ENCODE data around the gene RASD2. TPM values are rescaled to one million over a fixed set of nuclear protein-coding genes. Genes with fewer than 3 reads are reported as not detected.

The RASD2 gene
- total and polyA plus RNA-seq, 2 donors from 2014 or later: 1.1 to 3.4 TPM

- TF ChIP-seq, protein P1, sequence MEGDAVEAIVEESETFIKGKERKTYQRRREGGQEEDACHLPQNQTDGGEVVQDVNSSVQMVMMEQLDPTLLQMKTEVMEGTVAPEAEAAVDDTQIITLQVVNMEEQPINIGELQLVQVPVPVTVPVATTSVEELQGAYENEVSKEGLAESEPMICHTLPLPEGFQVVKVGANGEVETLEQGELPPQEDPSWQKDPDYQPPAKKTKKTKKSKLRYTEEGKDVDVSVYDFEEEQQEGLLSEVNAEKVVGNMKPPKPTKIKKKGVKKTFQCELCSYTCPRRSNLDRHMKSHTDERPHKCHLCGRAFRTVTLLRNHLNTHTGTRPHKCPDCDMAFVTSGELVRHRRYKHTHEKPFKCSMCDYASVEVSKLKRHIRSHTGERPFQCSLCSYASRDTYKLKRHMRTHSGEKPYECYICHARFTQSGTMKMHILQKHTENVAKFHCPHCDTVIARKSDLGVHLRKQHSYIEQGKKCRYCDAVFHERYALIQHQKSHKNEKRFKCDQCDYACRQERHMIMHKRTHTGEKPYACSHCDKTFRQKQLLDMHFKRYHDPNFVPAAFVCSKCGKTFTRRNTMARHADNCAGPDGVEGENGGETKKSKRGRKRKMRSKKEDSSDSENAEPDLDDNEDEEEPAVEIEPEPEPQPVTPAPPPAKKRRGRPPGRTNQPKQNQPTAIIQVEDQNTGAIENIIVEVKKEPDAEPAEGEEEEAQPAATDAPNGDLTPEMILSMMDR (IDR thresholded peaks at IDR 0.05; ENCODE audit: borderline replicate concordance, extremely low read depth, insufficient read depth): peak; percentile 94
- Histone ChIP-seq H3K4me3 (ENCODE audit: low read length in 3 of 3) (no peak overlapping the region), H3K9ac (ENCODE audit: low read length in 3 of 3) (no peak overlapping the region), H3K27ac (ENCODE audit: low read depth in 2 of 2, low read length in 2 of 2) (no peak overlapping the region), H3K36me3 (ENCODE audit: control insufficient read depth in 2 of 3, insufficient read depth in 3 of 3, low read length in 3 of 3) (no peaks in the 10 kb centered on the region), H3K9me3 (ENCODE audit: control insufficient read depth in 2 of 3, insufficient read depth in 1 of 3, low read length in 3 of 3) (no peaks in the 10 kb centered on the region), H3K4me1 (ENCODE audit: control insufficient read depth in 2 of 3, insufficient read depth in 2 of 3, low read depth in 1 of 3, low read length in 3 of 3) (peaks cover 0 to 2% (median 0%) of the 10 kb centered on the region in 3 donors), H3K27me3 (ENCODE audit: control insufficient read depth, insufficient read depth, low read length) (no peaks in the 10 kb centered on the region)
- intact Hi-C loops (cut with DNase I): loop anchor here (10.0 kb wide), 1 partner anchor 238 kb away; no protein-coding TSS in a partner anchor
- FAIRE-seq (no peak), DNase-seq (peak; percentile 66 to 76 (median 75))
Observed at GRCh38 chr22:35582861-35583670, 42.4 kb downstream of the RASD2 start.

- no peaks in the 10 kb centered on the region for H3K27me3 ChIP-seq (ENCODE audit: control insufficient read depth, insufficient read depth, low read length)
- H3K36me3 ChIP-seq (ENCODE audit: control insufficient read depth in 2 of 3, insufficient read depth in 3 of 3, low read length in 3 of 3): no peaks in the 10 kb centered on the region
- no peaks in the 10 kb centered on the region for H3K9me3 ChIP-seq (ENCODE audit: control insufficient read depth in 2 of 3, insufficient read depth in 1 of 3, low read length in 3 of 3)
- TF ChIP-seq, protein P1 (IDR thresholded peaks at IDR 0.05; ENCODE audit: borderline replicate concordance, extremely low read depth, insufficient read depth): no peak
- H3K4me3 ChIP-seq (ENCODE audit: low read length in 3 of 3): no peak overlapping the region
- peaks cover 0 to 2% (median 0%) of the 10 kb centered on the region in 3 donors for H3K4me1 ChIP-seq (ENCODE audit: control insufficient read depth in 2 of 3, insufficient read depth in 2 of 3, low read depth in 1 of 3, low read length in 3 of 3)
- no peak overlapping the region for H3K27ac ChIP-seq (ENCODE audit: low read depth in 2 of 2, low read length in 2 of 2)
- H3K9ac ChIP-seq (ENCODE audit: low read length in 3 of 3): no peak overlapping the region
- intact Hi-C loops (cut with DNase I): loop anchor here (10.0 kb wide), 1 partner anchor 242 kb away; no protein-coding TSS in a partner anchor
- DNase-seq (peak in 1 of 5 donors; percentile 41), FAIRE-seq (no peak)
Observed at GRCh38 chr22:35586771-35587170, 46.1 kb downstream of the RASD2 start.

DNA sequence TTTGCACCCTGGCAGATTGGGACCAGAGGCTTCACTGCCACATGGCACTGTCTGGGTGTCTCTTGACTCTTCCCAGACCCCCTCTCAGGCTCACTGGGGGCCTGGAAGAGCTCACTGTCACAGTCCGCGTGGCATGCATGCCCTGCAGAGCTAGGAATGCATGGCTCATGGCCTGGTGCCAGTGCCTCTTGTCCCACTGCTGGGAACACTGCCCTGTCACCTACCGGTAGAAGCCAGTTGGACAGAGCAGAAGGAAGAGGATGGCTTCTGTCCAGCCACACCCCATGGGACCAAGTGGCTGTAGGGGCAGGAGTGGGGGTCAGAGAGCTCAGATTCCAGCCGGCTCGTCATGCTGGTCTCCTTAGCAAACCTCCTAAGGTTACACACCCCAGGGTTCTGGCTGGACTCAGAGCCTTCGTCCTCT is 46.8 kb downstream of the RASD2 start:
- DNase-seq (peak in 2 of 5 donors; percentile 51 to 76), FAIRE-seq (no peak)
- H3K27ac ChIP-seq (ENCODE audit: low read depth in 2 of 2, low read length in 2 of 2): no peak overlapping the region
- TF ChIP-seq, protein P1 (IDR thresholded peaks at IDR 0.05; ENCODE audit: borderline replicate concordance, extremely low read depth, insufficient read depth): peak; percentile 0
- no peaks in the 10 kb centered on the region for H3K9me3 ChIP-seq (ENCODE audit: control insufficient read depth in 2 of 3, insufficient read depth in 1 of 3, low read length in 3 of 3)
- H3K4me1 ChIP-seq (ENCODE audit: control insufficient read depth in 2 of 3, insufficient read depth in 2 of 3, low read depth in 1 of 3, low read length in 3 of 3): peaks cover 0 to 2% (median 0%) of the 10 kb centered on the region in 3 donors
- H3K4me3 ChIP-seq (ENCODE audit: low read length in 3 of 3): no peak overlapping the region
- H3K27me3 ChIP-seq (ENCODE audit: control insufficient read depth, insufficient read depth, low read length): no peaks in the 10 kb centered on the region
- intact Hi-C loops (cut with DNase I): loop anchor here (10.0 kb wide), 1 partner anchor 243 kb away; no protein-coding TSS in a partner anchor
- H3K36me3 ChIP-seq (ENCODE audit: control insufficient read depth in 2 of 3, insufficient read depth in 3 of 3, low read length in 3 of 3): no peaks in the 10 kb centered on the region
- no peak overlapping the region for H3K9ac ChIP-seq (ENCODE audit: low read length in 3 of 3)

Measured in kidney (tissue), 14 donors.